HEK293T (cell line): ENCODE measurements around the gene CLOCK.

Experiments
- CTCF ChIA-PET: fragments of 350-600 bp; formaldehyde crosslinking; extraction: SDS; loops from one replicate; lab custom pipeline; 2021; ENCODE audit warnings: antibody characterized with exemption, inconsistent platforms; lab: Yijun Ruan, JAX
- POLR2A ChIA-PET: fragments of 350-600 bp; formaldehyde crosslinking; extraction: SDS; loops from one replicate; lab custom pipeline; 2020; ENCODE audit warnings: antibody characterized with exemption, inconsistent platforms; lab: Yijun Ruan, JAX
- DNase-seq: peaks from one replicate; pipeline ENCODE4 v3.0.0; 2012; ENCODE audit warnings: mixed read lengths; ENCODE audit errors: extremely low spot score
- ARNT ChIP-seq: fragments of 450-650 bp; IDR thresholded peaks from 2 replicates; pipeline ENCODE4 v1.6.1; 2017; ENCODE audit warnings: mild to moderate bottlenecking
- BHLHE40 ChIP-seq: fragments of 450-650 bp; IDR thresholded peaks from 2 replicates; pipeline ENCODE4 v1.6.1; 2016; ENCODE audit warnings: mild to moderate bottlenecking, moderate library complexity, borderline replicate concordance
- CTBP1 ChIP-seq: fragments of 450-650 bp; IDR thresholded peaks from 2 replicates; pipeline ENCODE4 v1.6.1; 2016; ENCODE audit warnings: borderline replicate concordance
- ELF4 ChIP-seq: fragments of 450-650 bp; IDR thresholded peaks from 2 replicates; pipeline ENCODE4 v1.6.1; 2017; ENCODE audit warnings: antibody characterized with exemption
- FOXA1 ChIP-seq: fragments of 450-650 bp; IDR thresholded peaks from 2 replicates; pipeline ENCODE4 v1.6.1; 2016; ENCODE audit warnings: mild to moderate bottlenecking
- FOXK2 ChIP-seq: fragments of 450-650 bp; IDR thresholded peaks from 2 replicates; pipeline ENCODE4 v1.6.1; 2016; ENCODE audit warnings: mild to moderate bottlenecking
- FOXM1 ChIP-seq: fragments of 450-650 bp; IDR thresholded peaks from 2 replicates; pipeline ENCODE4 v1.6.1; 2017; ENCODE audit warnings: mild to moderate bottlenecking, borderline replicate concordance
- HDGF ChIP-seq: fragments of 450-650 bp; IDR thresholded peaks from 2 replicates; pipeline ENCODE4 v1.6.1; 2017; ENCODE audit warnings: antibody characterized with exemption, borderline replicate concordance
- L3MBTL2 ChIP-seq: fragments of 450-650 bp; conservative IDR thresholded peaks from 2 replicates; pipeline ENCODE4 v1.6.1; 2016; ENCODE audit warnings: mild to moderate bottlenecking
- LEF1 ChIP-seq: fragments of 450-650 bp; IDR thresholded peaks from 2 replicates; pipeline ENCODE4 v1.6.1; 2017; ENCODE audit warnings: mild to moderate bottlenecking, borderline replicate concordance
- NFRKB ChIP-seq: fragments of 450-650 bp; IDR thresholded peaks from 2 replicates; pipeline ENCODE4 v1.6.1; 2016; ENCODE audit warnings: mild to moderate bottlenecking, moderate library complexity
- PKNOX1 ChIP-seq: fragments of 450-650 bp; IDR thresholded peaks from 2 replicates; pipeline ENCODE4 v1.6.1; 2016
- SP1 ChIP-seq: fragments of 450-650 bp; IDR thresholded peaks from 2 replicates; pipeline ENCODE4 v1.6.1; 2017
- SUZ12 ChIP-seq: fragments of 450-650 bp; IDR thresholded peaks from 2 replicates; pipeline ENCODE4 v1.6.1; 2016; ENCODE audit warnings: mild to moderate bottlenecking
- TARDBP ChIP-seq: fragments of 450-650 bp; IDR thresholded peaks from 2 replicates; pipeline ENCODE4 v1.6.1; 2016
- ZNF384 ChIP-seq: fragments of 450-650 bp; IDR thresholded peaks from 2 replicates; pipeline ENCODE4 v1.6.1; 2016

Gene CLOCK

DNA sequence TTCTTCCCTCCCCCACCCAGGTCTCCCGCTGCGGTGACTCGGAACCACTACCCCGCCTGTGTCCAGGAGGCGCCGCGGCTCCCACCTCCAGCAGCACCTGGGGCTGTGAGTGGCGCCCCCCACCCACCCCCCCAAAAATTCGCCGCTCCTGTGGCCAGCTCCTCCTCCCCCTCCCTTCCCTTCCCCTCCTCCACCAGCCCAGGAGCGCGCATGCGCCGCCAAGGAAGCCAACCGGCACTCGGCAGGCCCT, 278 bp downstream of the CLOCK start:
- no peak for TF ChIP-seq BHLHE40
- no peak for TF ChIP-seq FOXM1
- no peak for TF ChIP-seq ZNF384
- no peak for TF ChIP-seq L3MBTL2
- no peak for TF ChIP-seq NFRKB
- no peak for TF ChIP-seq PKNOX1
- no peak for TF ChIP-seq ELF4
- TF ChIP-seq SP1 = no peak
- no peak for TF ChIP-seq LEF1
- no peak for TF ChIP-seq FOXK2
- no peak for TF ChIP-seq FOXA1
- no peak for TF ChIP-seq CTBP1
- ChIA-PET CTCF (interaction anchor here (1.1 kb wide), 1 partner anchor 17 kb away, joined by 3 read pairs; no protein-coding TSS in a partner anchor), POLR2A (interaction anchor here (0.9 to 3.0 kb wide), 6 partner anchors 15 to 320 kb away, joined by 3 to 14 read pairs (median 4); partner anchors contain the start of gene SRD5A3)
- no peak for DNase-seq

GRCh38 chr4:55545641-55546505, 836 bp downstream of the CLOCK start:
- POLR2A ChIA-PET = interaction anchor here (0.7 to 3.0 kb wide), 8 partner anchors 15 to 320 kb away, joined by 3 to 14 read pairs (median 3); partner anchors contain the start of gene SRD5A3
- CTCF ChIA-PET = interaction anchor here (1.1 to 1.2 kb wide), 2 partner anchors 17 to 137 kb away, joined by 3 read pairs; no protein-coding TSS in a partner anchor
- no peak for TF ChIP-seq TARDBP
- no peak for TF ChIP-seq FOXK2
- TF ChIP-seq HDGF = no peak
- no peak for TF ChIP-seq ELF4
- TF ChIP-seq SUZ12 = no peak
- TF ChIP-seq ARNT = no peak
- TF ChIP-seq FOXM1 = no peak
- no peak for TF ChIP-seq CTBP1
- no peak for TF ChIP-seq ZNF384
- TF ChIP-seq FOXA1 = no peak
- TF ChIP-seq NFRKB = no peak
- TF ChIP-seq BHLHE40 = no peak
- no peak for TF ChIP-seq L3MBTL2
- TF ChIP-seq PKNOX1 = no peak
- no peak for TF ChIP-seq LEF1
- TF ChIP-seq SP1 = no peak
- peak; percentile 53 for DNase-seq

- ChIA-PET POLR2A (interaction anchor here (1.0 to 3.0 kb wide), 3 partner anchors 16 to 200 kb away, joined by 3 to 14 read pairs (median 3); partner anchors contain the start of gene SRD5A3), CTCF (interaction anchor here (0.6 to 1.2 kb wide), 2 partner anchors 136 to 271 kb away, joined by 3 read pairs; no protein-coding TSS in a partner anchor)
- no peak for DNase-seq
- no peak for TF ChIP-seq ZNF384
- TF ChIP-seq PKNOX1 = no peak
- TF ChIP-seq TARDBP = no peak
- no peak for TF ChIP-seq FOXA1
- TF ChIP-seq FOXM1 = no peak
- no peak for TF ChIP-seq HDGF
- TF ChIP-seq FOXK2 = no peak
- TF ChIP-seq SUZ12 = no peak
- TF ChIP-seq ARNT = no peak
- no peak for TF ChIP-seq NFRKB
- TF ChIP-seq L3MBTL2 = no peak
- no peak for TF ChIP-seq ELF4
- no peak for TF ChIP-seq CTBP1
Measured at GRCh38 chr4:55545151-55545550, 1.6 kb downstream of the CLOCK start.

DNA sequence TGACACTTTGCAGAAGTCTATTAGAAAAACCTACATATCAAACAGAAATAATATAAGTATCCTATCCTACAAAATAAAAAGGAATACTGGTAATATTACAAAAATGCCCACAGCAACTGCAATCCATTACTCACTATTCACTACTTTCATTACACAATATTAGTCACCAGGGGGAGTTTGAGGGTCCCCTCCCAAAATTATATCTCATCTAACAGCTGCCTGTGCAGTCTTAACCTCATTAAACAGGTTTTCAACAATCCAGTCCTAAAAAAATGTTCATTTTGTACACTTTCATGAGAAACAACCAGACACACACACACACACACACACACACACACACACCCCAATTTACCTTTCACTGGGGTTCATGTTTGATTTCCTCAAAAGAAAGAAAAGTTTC, 2.9 kb downstream of the CLOCK start:
- ChIA-PET POLR2A (interaction anchor here (1.5 kb wide), 1 partner anchor 198 kb away, joined by 4 read pairs; the partner anchor contains the start of gene SRD5A3), CTCF (no interaction called here)
- TF ChIP-seq BHLHE40 = no peak
- TF ChIP-seq ELF4 = no peak
- TF ChIP-seq SP1 = no peak
- no peak for TF ChIP-seq ZNF384
- no peak for TF ChIP-seq NFRKB
- no peak for DNase-seq

GRCh38 chr4:55540271-55540670, 6.4 kb downstream of the CLOCK start:
- CTCF ChIA-PET = no interaction called here
- POLR2A ChIA-PET = no interaction called here
- DNase-seq = no peak
- TF ChIP-seq SP1 = no peak
- TF ChIP-seq ZNF384 = no peak
- no peak for TF ChIP-seq ARNT
- TF ChIP-seq FOXA1 = no peak
- no peak for TF ChIP-seq TARDBP
- TF ChIP-seq SUZ12 = no peak
- TF ChIP-seq CTBP1 = no peak
- no peak for TF ChIP-seq HDGF

- ChIA-PET POLR2A (no interaction called here), CTCF (no interaction called here)
- TF ChIP-seq FOXA1 (no peak), LEF1 (no peak), SUZ12 (no peak), FOXM1 (no peak), CTBP1 (no peak), NFRKB (no peak), PKNOX1 (no peak), ELF4 (no peak), FOXK2 (no peak), SP1 (no peak), HDGF (no peak), ARNT (no peak), L3MBTL2 (no peak)
- DNase-seq = no peak
Measured at GRCh38 chr4:55539658-55540057, 7.1 kb downstream of the CLOCK start.
